DMS79 (cell line): ENCODE results near the gene IL11RA.

Experiments
- DNase-seq: peaks from one replicate; lab custom pipeline; 2025; lab: John Stamatoyannopoulos, UW

The IL11RA gene

DNA sequence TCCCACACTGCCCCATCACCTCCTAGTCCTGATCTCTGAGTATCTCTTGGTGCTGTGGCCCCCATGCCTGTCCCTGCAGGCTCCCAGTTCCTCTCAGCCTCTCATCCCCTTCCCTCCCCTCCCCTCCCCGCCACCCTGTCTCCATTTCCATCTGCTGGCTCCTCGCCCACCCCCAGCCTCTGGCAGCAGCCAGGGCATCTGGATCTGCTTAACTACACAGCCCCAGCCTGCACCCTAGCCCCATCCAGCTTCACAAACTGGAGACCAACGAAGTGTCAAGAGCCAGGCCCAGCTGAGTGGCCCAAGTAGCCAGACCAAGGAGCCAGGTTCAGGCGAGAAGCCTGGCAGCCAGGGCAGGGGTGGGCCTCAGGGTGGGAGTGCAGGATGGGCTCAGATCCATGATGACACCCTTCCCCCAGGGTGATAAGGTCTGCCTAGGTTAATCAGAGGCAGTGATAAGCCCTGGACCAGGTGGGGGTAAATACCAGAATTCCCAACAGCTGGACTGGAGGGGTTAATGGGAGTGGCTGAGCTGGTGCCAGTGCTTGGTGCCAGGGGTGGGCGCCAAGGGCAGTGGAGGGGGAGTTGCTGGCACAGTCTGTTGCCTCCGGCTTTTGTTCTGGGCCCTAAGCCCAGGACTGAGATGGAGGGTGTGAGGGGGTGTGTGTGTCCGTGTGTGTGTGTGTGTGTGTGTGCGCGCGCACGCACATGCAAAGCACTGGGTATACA, 2.5 kb downstream of the IL11RA start:
- DNase-seq, result peak; percentile 56

DNA sequence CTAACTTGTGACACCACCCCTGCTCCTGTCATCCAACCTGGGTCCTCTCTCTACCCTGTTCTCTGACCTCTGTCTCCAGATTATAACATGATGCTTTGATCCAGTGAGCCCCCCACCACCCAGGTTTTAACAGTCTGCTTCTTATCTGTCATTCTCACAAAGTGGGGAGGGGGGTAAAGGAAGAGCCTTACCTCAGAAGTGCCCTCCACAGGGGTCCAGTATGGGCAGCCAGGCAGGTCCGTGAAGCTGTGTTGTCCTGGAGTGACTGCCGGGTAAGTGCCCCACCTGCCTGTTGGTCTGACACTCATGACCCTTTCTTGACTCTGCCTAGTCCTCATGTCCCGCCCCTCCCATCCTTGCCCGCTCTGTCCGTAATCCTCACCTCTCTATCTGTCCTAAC, 3.4 kb downstream of the IL11RA start:
- no peak for DNase-seq

DNA sequence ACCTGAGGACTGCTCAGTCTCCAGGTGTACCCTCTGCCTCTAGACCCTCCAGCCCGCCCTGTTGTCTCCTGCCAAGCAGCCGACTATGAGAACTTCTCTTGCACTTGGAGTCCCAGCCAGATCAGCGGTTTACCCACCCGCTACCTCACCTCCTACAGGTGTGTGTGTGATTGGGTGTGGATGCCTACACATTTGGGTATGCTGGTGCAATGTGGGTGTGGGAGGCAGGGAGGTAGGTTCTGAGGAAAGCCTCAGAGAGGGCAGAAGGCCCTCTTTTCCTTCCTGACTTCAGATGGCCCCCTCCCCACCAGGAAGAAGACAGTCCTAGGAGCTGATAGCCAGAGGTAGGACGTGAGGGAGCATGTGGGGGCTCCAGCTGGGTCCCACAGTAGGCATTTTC, 5.0 kb downstream of the IL11RA start:
- no peak for DNase-seq

DNA sequence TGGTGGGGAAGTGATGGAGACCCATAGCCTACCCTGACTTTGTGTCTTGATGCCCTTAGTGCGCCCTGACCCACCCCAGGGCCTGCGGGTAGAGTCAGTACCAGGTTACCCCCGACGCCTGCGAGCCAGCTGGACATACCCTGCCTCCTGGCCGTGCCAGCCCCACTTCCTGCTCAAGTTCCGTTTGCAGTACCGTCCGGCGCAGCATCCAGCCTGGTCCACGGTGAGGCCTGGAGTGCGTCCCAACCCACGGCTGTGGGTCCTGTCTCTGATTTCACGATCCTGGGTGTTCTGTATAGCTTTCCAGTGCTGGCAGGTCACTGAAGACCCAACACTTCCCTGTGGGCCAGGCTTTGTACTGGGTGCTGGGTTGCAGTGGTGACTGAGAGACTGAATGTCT, 6.5 kb downstream of the IL11RA start:
- no peak for DNase-seq

GRCh38 chr9:34659592-34660253, 7.7 kb downstream of the IL11RA start:
- DNase-seq, result no peak

DNA sequence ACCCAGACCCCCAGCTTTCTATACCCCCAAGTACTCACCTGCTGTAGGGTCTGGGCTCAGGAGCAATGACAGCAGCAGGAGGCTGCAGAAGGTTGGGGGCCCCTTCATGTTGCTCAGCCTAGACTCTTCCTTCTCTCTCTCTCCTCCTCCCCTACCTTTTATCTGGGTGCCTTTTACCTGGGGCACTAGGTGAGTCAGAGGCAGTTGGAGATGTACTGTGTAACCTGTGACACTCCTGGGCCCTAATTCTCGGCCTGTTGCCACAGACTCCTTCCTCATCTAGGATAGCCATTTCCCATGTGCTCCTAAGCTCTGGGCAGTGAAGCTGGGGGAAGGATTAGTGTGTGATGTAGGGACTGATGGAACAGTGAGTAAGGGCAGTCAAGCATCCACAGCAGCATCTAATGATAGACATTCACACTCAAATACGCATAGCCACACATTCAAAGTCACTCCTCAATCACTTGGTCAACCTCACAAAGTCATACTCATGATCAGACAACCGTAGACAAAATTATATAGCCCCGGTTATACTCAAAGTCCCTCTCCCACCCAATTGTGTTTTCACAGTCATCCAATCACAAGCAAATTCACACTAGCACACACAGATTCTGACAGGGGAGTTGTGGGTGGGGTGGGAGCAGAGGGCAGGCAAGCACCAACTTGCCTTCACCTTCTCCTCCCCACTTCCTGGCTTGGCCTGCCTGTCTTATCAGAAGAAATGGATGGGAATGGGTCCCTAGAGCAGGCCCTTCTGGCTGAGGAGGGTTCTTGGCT, 10.7 kb downstream of the IL11RA start, which contains the start of gene CCL27:
Gene CCL27, minus strand, starts transcription at position 132 of the 777 bp plus-strand sequence. Its CDS starts 24 bp downstream, at position 108.
- no peak for DNase-seq

- no peak for DNase-seq
Observed at GRCh38 chr9:34663303-34663605, 11.3 kb downstream of the IL11RA start.

DNA sequence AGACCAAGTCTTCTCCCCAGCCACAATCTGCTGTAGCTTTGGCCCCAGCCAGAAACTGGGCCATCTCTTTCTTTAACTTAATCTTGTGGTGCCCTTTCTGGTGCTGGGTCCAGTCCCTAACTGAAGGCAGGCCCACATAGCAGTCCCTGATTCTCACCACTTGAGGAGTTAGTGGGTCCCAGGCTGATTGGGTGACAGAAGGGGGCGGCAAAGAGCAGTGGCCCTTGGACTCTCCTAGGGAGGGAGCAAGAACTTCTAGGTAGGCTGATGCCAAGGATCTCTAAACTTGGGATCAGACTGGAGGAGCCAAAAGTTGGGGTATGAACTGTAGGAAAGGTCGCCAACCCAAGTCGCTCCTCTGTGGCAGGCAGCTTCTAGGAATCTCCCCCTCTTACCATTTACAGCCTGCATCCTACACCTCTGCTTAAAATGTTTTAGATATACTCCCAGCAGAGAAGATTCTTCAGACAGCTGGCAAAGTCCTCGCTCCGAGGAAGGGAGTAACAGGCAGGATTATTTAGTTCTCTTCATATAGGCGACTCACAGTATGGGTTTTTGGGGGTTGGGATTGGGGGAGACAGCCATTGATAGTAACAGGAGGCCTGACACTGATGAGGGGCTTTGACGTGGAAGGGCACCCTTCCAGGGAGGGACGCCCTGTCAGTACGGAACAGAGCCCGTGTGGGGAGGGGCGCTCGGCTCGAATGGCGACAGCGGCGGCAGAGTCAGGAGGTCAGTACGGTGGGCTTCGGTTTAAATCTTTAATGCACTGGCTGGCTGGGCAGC, 12.5 kb downstream of the IL11RA start:
- DNase-seq, result no peak

GRCh38 chr9:34665067-34665380, 13.0 kb downstream of the IL11RA start:
- no peak for DNase-seq

DNA sequence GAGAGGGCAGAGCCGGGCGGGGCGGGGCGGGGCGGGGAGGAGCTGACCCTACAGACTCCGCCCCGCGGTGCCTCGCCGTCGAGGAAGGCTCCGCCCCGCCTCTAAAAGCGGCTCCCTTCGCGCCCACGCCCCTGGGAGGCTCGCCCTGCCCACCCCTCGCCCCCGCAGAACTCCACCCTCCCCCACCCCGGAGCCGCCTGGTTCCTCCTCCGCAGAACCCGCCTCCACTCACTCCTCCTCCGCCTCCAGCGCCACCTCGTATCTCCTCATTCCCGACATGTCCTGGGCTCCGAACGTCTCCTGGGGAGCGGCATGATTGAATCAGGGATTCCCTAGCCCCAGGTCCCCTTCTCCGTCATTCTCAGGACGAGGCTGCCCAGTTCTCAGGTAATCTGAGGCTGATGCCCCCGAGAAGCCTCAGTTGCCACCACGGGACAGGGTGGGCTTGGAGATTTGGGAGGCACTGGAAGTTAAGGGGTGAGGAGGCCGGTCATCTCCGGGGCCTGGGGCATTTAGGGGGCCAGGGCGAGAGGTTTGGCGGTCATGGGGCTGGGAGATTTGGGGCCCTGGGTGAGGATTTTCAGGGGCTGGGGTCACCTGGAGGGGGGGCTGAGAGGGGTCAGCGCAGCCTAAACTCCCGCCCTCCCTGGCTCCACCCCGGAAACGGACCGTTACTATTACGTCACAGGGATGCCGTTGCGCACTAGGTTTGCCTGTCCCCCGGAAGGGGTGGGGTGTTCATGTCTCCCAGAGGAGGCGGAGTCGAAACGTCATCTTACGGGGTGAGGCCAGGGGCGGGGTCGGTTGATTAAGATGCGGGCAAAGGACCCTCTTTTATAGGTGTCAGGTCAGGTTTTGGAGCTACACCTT, 13.6 kb downstream of the IL11RA start:
- DNase-seq, result peak; percentile 95

DNA sequence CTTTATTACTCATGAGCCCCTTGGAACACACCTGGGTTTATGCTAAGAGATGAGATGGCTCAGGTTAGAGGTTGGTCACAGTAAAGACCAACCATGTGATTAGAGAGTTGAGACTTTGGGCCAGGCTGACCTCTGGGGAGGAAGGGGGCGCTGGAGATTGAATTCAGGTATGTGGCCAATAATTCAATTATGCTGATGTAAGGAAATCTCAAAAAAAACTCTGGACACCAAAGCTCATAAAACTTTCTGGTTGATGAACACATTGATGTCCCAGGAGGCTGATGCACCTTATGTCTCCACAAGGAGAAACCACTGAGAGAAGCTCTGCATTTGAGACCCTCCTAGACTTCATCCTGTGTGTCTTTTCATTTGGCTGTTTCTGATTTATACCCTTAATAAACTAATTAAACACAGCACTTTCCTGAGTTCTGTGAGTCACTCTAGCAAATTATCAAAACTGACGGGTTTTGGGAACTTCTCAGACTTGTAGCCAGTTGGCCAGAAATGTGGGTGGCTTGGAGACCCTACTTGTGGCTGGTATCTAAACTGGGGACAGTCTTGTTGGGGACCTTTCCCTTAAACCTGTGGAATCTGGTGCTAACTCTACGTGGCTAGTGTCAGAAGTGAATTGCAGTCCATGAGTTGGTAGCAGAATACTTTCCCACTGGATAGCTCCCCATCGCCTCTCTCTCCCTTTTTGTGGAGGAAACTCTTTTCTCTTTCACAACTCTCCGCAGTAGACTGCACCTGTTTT, 18.0 kb downstream of the IL11RA start:
- no peak for DNase-seq

GRCh38 chr9:34671307-34671706, 19.3 kb downstream of the IL11RA start:
- no peak for DNase-seq

GRCh38 chr9:34674440-34674839, 22.5 kb downstream of the IL11RA start:
- DNase-seq, result no peak

- DNase-seq, result peak; percentile 11
Observed at GRCh38 chr9:34675048-34675714, 23.2 kb downstream of the IL11RA start.

DNA sequence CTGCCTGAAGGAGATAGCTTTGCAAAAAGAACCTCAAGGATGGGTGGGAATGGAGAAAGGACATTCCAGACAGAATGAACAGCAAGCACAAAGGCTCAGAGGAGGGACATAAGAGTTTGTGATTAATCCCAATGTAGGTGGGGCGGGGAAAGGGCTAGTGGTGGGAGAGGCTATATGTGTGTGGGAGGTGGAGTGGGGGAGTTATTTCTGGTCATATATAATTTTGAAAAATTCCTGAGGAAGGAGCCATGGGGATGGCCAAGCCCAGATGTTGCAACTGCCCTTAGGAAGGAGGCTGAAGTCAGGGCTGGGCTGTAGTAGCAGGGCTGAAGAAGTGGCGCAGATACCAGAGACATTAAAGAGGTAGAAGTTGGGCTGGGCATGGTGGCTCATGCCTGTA, 23.9 kb downstream of the IL11RA start:
- no peak for DNase-seq

DNA sequence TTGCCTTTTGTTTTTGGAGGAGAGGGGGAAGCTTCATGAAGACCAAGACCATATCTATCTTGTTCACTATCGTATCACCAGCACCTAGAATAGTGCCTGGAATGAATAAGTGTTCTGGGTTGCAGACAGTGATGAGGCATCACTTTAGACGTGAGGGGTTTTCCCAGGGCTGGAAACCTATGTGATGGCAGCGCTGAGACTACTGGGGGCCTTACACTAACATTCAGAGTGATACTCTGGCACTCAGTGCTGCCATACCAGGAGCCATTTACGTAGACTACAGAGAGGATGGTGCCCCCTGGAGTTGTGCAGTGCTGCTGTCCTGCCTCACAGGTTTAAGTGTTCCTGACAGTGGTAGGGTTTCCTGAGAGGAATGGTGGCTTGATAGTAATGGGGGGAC, 32.2 kb downstream of the IL11RA start:
- DNase-seq, result no peak

GRCh38 chr9:34684816-34685215, 32.8 kb downstream of the IL11RA start:
- no peak for DNase-seq

GRCh38 chr9:34685591-34685990, 33.6 kb downstream of the IL11RA start:
- no peak for DNase-seq

DNA sequence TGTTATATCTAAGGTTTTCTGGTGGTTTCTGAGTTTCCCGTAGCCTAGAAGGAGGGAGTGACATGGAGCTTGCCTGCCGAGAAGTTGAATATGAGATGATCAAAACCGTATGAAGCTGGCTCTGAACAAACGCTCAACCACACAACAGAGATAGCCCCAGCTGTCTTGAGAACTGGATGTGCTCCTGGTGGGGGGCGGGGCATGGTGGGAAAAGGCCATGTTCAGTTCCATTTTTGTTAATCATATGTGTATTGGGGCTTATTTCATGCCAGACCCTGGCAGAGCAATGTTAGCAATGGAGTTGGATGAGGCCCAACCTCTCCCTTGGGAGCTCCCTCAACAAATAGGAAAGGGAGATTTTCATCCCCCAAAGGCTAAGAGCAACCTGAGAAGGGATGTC, 34.2 kb downstream of the IL11RA start:
- DNase-seq, result no peak

DNA sequence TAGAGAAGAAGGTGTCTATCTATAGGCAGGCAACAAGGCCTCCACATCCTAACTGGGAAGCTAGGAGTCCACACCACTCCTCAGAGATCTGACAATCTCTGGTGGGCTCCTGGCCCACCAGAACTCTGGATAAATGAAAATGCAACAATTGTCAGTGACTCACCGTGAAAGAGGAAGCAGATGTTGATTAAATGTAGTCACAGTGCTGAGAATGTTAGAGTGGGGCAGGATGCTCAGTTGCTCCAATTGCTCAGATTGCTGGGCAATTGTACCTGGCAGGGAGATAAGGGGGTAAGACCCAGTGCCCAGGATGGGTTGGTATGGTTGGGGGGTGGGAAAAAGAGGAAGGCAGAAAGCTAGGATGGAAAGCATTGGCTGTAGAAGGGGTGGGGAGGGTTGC, 34.7 kb downstream of the IL11RA start:
- DNase-seq, result no peak
